H1 (cell line): ENCODE results near the gene RBCK1. TPM values are rescaled to one million over a fixed set of nuclear protein-coding genes. Genes with fewer than 3 reads are reported as not detected.

Experiments used
- CTCF ChIA-PET: fragments of 300-600 bp; sonication (Branson Sonifier 250); formaldehyde crosslinking; loops from one replicate; lab custom pipeline; 2021; ENCODE audit not compliant: partially characterized antibody; lab: Charles Lee
- POLR2A ChIA-PET: fragments of 300-600 bp; sonication (Branson Sonifier 250); formaldehyde crosslinking; loops from one replicate; lab custom pipeline; 2021; ENCODE audit warnings: inconsistent platforms; ENCODE audit not compliant: partially characterized antibody; lab: Charles Lee
- DNase-seq, 2 experiments: peaks; one replicate each; pipeline versions ENCODE4 v3.0.0 to v3.0.0-alpha.2; 2010 to 2022; ENCODE audit warnings: low spot score in 2 of 2, low read depth in 1 of 2, mixed read lengths in 1 of 2
- FAIRE-seq: peaks from 2 replicates; lab custom pipeline; 2011; peaks lifted over from hg19 to GRCh38; lab: Jason Lieb, UNC
- H2AFZ ChIP-seq: 2 replicates; pipeline ENCODE4 v1.8.1; 2012; ENCODE audit warnings: low read length, inconsistent platforms
- H2AK5ac ChIP-seq: 2 replicates; pipeline ENCODE4 v1.6.1; 2013; ENCODE audit warnings: low read depth, low read length
- H2BK120ac ChIP-seq: replicated peaks from 2 replicates; pipeline ENCODE3; 2013; ENCODE audit warnings: low read depth, low read length, inconsistent platforms
- H2BK12ac ChIP-seq: 2 replicates; pipeline ENCODE4 v1.6.1; 2013; ENCODE audit warnings: low read depth, low read length
- H2BK15ac ChIP-seq: 2 replicates; pipeline ENCODE4 v1.6.1; 2013; ENCODE audit warnings: low read length
- H2BK20ac ChIP-seq: 2 replicates; pipeline ENCODE4 v1.6.1; 2013; ENCODE audit warnings: low read length
- H2BK5ac ChIP-seq: 2 replicates; pipeline ENCODE4 v1.6.1; 2013; ENCODE audit warnings: low read depth, low read length
- H3K14ac ChIP-seq: 2 replicates; pipeline ENCODE4 v1.6.1; 2013; ENCODE audit warnings: inconsistent platforms; ENCODE audit not compliant: insufficient read length
- H3K18ac ChIP-seq: 2 replicates; pipeline ENCODE4 v1.6.1; 2013; ENCODE audit warnings: low read length; ENCODE audit errors: extremely low read depth
- H3K23ac ChIP-seq: 2 replicates; pipeline ENCODE4 v1.6.1; 2013; ENCODE audit warnings: inconsistent platforms; ENCODE audit not compliant: insufficient read length
- H3K23me2 ChIP-seq: 2 replicates; pipeline ENCODE4 v1.6.1; 2013; ENCODE audit warnings: low read depth, low read length
- H3K27ac ChIP-seq: 2 replicates; pipeline ENCODE4 v1.6.1; 2011; ENCODE audit warnings: low read depth, low read length, inconsistent platforms
- H3K27me3 ChIP-seq, 4 experiments: replicated peaks in 1 of 4; 1 replicate in 1 of 4; 2 replicates in 3 of 4; pipeline versions ENCODE4 v1.6.1 to v1.8.1; 2011 to 2013; ENCODE audit warnings: low read length in 3 of 4, mild to moderate bottlenecking in 3 of 4, inconsistent platforms in 2 of 4, mixed read lengths in 2 of 4, moderate library complexity in 1 of 4; ENCODE audit not compliant: control insufficient read depth in 3 of 4, insufficient read depth in 3 of 4; ENCODE audit errors: extremely low read depth in 1 of 4
- H3K36me3 ChIP-seq, 4 experiments: 2 replicates each; pipeline versions ENCODE4 v1.6.1 to v1.8.1; 2011 to 2013; ENCODE audit warnings: mild to moderate bottlenecking in 4 of 4, low read length in 3 of 4, moderate library complexity in 2 of 4, control low read depth in 1 of 4, inconsistent platforms in 1 of 4; ENCODE audit not compliant: insufficient read depth in 4 of 4, control insufficient read depth in 2 of 4
- H3K4ac ChIP-seq: replicated peaks from 2 replicates; pipeline ENCODE3; 2013; ENCODE audit warnings: low read length, low read depth, mixed read lengths, inconsistent platforms; ENCODE audit not compliant: insufficient read length
- H3K4me1 ChIP-seq, 4 experiments: replicated peaks in 1 of 4; 1 replicate in 1 of 4; 2 replicates in 3 of 4; pipeline versions ENCODE4 v1.6.1 to v1.8.1; 2011 to 2013; ENCODE audit warnings: low read length in 3 of 4, inconsistent platforms in 2 of 4, mixed read lengths in 1 of 4; ENCODE audit not compliant: insufficient read depth in 4 of 4, control insufficient read depth in 3 of 4
- H3K4me2 ChIP-seq, 2 experiments: 2 replicates each; pipeline versions ENCODE4 v1.6.1 to v1.8.1; 2011 to 2013; ENCODE audit warnings: low read depth in 2 of 2, low read length in 2 of 2, control low read depth in 1 of 2, inconsistent platforms in 1 of 2, mild to moderate bottlenecking in 1 of 2; ENCODE audit not compliant: insufficient read depth in 1 of 2
- H3K4me3 ChIP-seq, 4 experiments: fragments of 200-600, 300-600 bp in 1 of 4; sonication (generic), shearing (Covaris generic), sonication (Bioruptor Twin) in 1 of 4; 2 replicates each; pipeline versions ENCODE4 v1.5.1 to v1.8.1; 2011 to 2016; ENCODE audit warnings: low read length in 4 of 4, low read depth in 3 of 4, control low read depth in 2 of 4, inconsistent platforms in 2 of 4, mild to moderate bottlenecking in 2 of 4, mixed read lengths in 1 of 4, moderate library complexity in 1 of 4; ENCODE audit not compliant: insufficient read depth in 2 of 4; ENCODE audit errors: extremely low read depth in 1 of 4
- H3K56ac ChIP-seq: replicated peaks from 2 replicates; pipeline ENCODE3; 2013; ENCODE audit warnings: low read depth, mild to moderate bottlenecking, mixed read lengths, low read length, inconsistent platforms; ENCODE audit not compliant: insufficient read length
- H3K79me1 ChIP-seq: 2 replicates; pipeline ENCODE4 v1.6.1; 2013; ENCODE audit warnings: low read depth, low read length, control low read depth
- H3K79me2 ChIP-seq, 2 experiments: 2 replicates each; pipeline versions ENCODE4 v1.6.1 to v1.8.1; 2012 to 2013; ENCODE audit warnings: low read length in 2 of 2, mild to moderate bottlenecking in 2 of 2, inconsistent platforms in 1 of 2; ENCODE audit not compliant: insufficient read depth in 2 of 2, control insufficient read depth in 1 of 2
- H3K9ac ChIP-seq, 4 experiments: replicated peaks in 1 of 4; 1 replicate in 1 of 4; 2 replicates in 3 of 4; pipeline versions ENCODE4 v1.6.1 to v1.8.1; 2011 to 2013; ENCODE audit warnings: low read depth in 3 of 4, low read length in 3 of 4, control low read depth in 2 of 4, mild to moderate bottlenecking in 2 of 4, moderate library complexity in 2 of 4, inconsistent platforms in 1 of 4; ENCODE audit errors: extremely low read depth in 1 of 4
- H3K9me3 ChIP-seq, 2 experiments: 2 replicates each; pipeline versions ENCODE4 v1.6.1 to v1.8.1; 2012 to 2013; ENCODE audit warnings: mild to moderate bottlenecking in 2 of 2, moderate library complexity in 2 of 2, control low read depth in 1 of 2, inconsistent platforms in 1 of 2, low read depth in 1 of 2, low read length in 1 of 2, mixed read lengths in 1 of 2; ENCODE audit not compliant: insufficient read depth in 2 of 2
- H4K20me1 ChIP-seq, 2 experiments: replicated peaks in 1 of 2; 2 replicates each; pipeline versions ENCODE3 to v1.8.1; 2011 to 2013; ENCODE audit warnings: inconsistent platforms in 2 of 2, low read length in 2 of 2, mild to moderate bottlenecking in 1 of 2; ENCODE audit not compliant: insufficient read depth in 2 of 2, control insufficient read depth in 1 of 2
- H4K5ac ChIP-seq: 2 replicates; pipeline ENCODE4 v1.6.1; 2013; ENCODE audit warnings: low read length, low read depth, mixed read lengths, inconsistent platforms; ENCODE audit not compliant: insufficient read length
- H4K8ac ChIP-seq: 2 replicates; pipeline ENCODE4 v1.8.0; 2013; ENCODE audit warnings: mild to moderate bottlenecking, moderate library complexity, low read length, inconsistent platforms; ENCODE audit not compliant: insufficient read depth; ENCODE audit errors: extremely low read depth
- H4K91ac ChIP-seq: replicated peaks from 2 replicates; pipeline ENCODE3; 2013; ENCODE audit warnings: low read length, mixed read lengths, inconsistent platforms; ENCODE audit not compliant: insufficient read length
- CHD2 ChIP-seq: IDR thresholded peaks from 2 replicates; pipeline ENCODE4 v1.6.1; 2012; ENCODE audit warnings: low read length, improper control_type of control experiment
- TBP ChIP-seq: IDR thresholded peaks from 2 replicates; pipeline ENCODE4 v1.6.1; 2011; ENCODE audit warnings: low read depth, low read length, improper control_type of control experiment
- TCF12 ChIP-seq: IDR thresholded peaks from 2 replicates; pipeline ENCODE4 v1.6.1; 2011; ENCODE audit warnings: low read depth, mild to moderate bottlenecking, low read length
- WGBS, 2 experiments: shearing (Covaris generic) in 1 of 2; methylation state at CpG; one replicate each; pipeline versions ENCODE4 v1.1.6 to v1.1.7; 2013 to 2015; ENCODE audit warnings: low lambda C conversion rate in 2 of 2, mixed read lengths in 2 of 2, inconsistent platforms in 1 of 2, low coverage in 1 of 2, missing lambda C conversion rate in 1 of 2; ENCODE audit not compliant: insufficient replicate concordance in 2 of 2, insufficient coverage in 1 of 2, insufficient read length in 1 of 2; ENCODE audit errors: extremely low coverage in 1 of 2, missing lambda C conversion rate in 1 of 2; 5-methylcytosine and 5-hydroxymethylcytosine counted together
- polyA plus RNA-seq, 7 experiments: library from polyadenylated mRNA; depleted of rRNA in 3 of 7; stranded (reverse) in 5 of 7; unstranded in 2 of 7; fragments of >200 nt in 5 of 7; fragments of 200-250 nt in 2 of 7; gene quantifications; 1 replicate in 5 of 7; 2 replicates in 1 of 7; 4 replicates in 1 of 7; pipeline versions ENCODE4 v1.2.1 to v1.2.3, GENCODE V29; 2011 to 2013; ENCODE audit warnings: missing spikeins in 2 of 7, mixed read lengths in 2 of 7
- total RNA-seq: library from RNA; stranded (reverse); fragmentation: NEBNext Ultra II Directional; extraction: Animal tissue kit (Norgen Biotek cat#: 25700); gene quantifications from 2 replicates; pipeline ENCODE4 v1.2.1, GENCODE V29; 2021

Gene RBCK1
- total and polyA plus RNA-seq, 2 of the 8 experiments (the other 6 are each of a cell fraction or from before 2014, with no cell fraction given) = 43.1 to 54.7 TPM

DNA sequence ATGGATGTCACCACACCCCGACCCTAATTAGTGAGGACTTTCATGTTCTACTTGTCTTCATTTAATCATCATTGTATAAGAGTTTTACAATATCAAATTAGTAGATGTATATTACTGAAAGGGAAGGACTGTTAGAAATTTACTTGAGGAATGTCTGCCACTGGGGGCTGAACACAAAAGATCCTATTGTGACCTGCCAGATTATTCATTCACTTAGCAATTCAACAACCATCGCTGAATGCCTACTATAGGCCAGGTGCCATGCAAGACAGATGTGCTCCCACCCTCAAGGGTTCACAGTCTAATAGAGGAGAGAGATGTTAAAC, 8.0 kb upstream of the RBCK1 start:
- FAIRE-seq = no peak
- no peak overlapping the region for H3K18ac ChIP-seq
- no peak overlapping the region for H4K8ac ChIP-seq
- no peak for TF ChIP-seq TBP
- TF ChIP-seq CHD2 = no peak
- 0 out of 2 replicates have a peak, but pooled peaks have one; percentile 34 for TF ChIP-seq TCF12
- TF ChIP-seq, all 59 proteins: peak for 1
- H3K4me2 ChIP-seq = 0 out of 4 replicates have a peak overlapping the region, but pooled peaks of 1 of the 2 experiments have one; percentile 24
- H4K5ac ChIP-seq = no peak overlapping the region
- no peak overlapping the region for H3K9ac ChIP-seq
- no peak overlapping the region for H2BK20ac ChIP-seq
- H3K9me3 ChIP-seq = peaks cover 0 to 5% of the 10 kb centered on the region in 2 experiments; a peak in 3 of 4 replicates
- H3K27ac ChIP-seq = no peak overlapping the region
- H3K79me2 ChIP-seq = no peaks in the 10 kb centered on the region
- H2BK120ac ChIP-seq = no peak overlapping the region
- H2BK15ac ChIP-seq = no peak overlapping the region
- H3K27me3 ChIP-seq = no peaks in the 10 kb centered on the region
- peaks cover 0 to 10% (median 0%) of the 10 kb centered on the region in 4 experiments; a peak in 3 of 8 replicates for H3K36me3 ChIP-seq
- H2AK5ac ChIP-seq = no peak overlapping the region
- no peak for DNase-seq
- H2AFZ ChIP-seq = peak overlapping the region; percentile 28; the same call in 1 of the 2 replicates
- peaks cover 0 to 2% of the 10 kb centered on the region in 2 experiments for H4K20me1 ChIP-seq
- ChIA-PET CTCF (interaction anchor here (0.8 to 2.7 kb wide), 4 partner anchors 16 to 55 kb away, joined by 3 to 9 read pairs (median 3); no protein-coding TSS in a partner anchor), POLR2A (interaction anchor here (0.8 to 11.8 kb wide), 10 partner anchors 10 to 185 kb away, joined by 3 to 263 read pairs (median 4); partner anchors contain the start of genes NRSN2, SOX12, TBC1D20 and TRIB3)
- no peak overlapping the region for H4K91ac ChIP-seq
- no peak overlapping the region for H3K14ac ChIP-seq
- H3K23ac ChIP-seq = no peak overlapping the region
- no peaks in the 10 kb centered on the region for H3K23me2 ChIP-seq
- H3K4me3 ChIP-seq = no peak overlapping the region
- H3K4ac ChIP-seq = no peak overlapping the region
- no peak overlapping the region for H3K56ac ChIP-seq
- H2BK12ac ChIP-seq = no peak overlapping the region
- WGBS, 2 experiments = 38% methylated on average over 2 of the region's 2 CpGs; no CpG with 5 or more reads in 1 of the 2 experiments
- H3K79me1 ChIP-seq = no peaks in the 10 kb centered on the region
- H3K4me1 ChIP-seq = peaks cover 3 to 7% (median 4%) of the 10 kb centered on the region in 4 experiments; a peak in 4 of 7 replicates
- no peak overlapping the region for H2BK5ac ChIP-seq
